Measurements from ENCODE around the gene GUCA1A. TPM values are rescaled to one million over a fixed set of nuclear protein-coding genes. Genes with fewer than 3 reads are reported as not detected.

GUCA1A gene
- total RNA-seq, 1 experiment from 2014 or later = not detected

GRCh38 chr6:42217157-42217518, 44.0 kb downstream of the GUCA1A start:
- no peaks in the 10 kb centered on the region for H3K27me3 ChIP-seq (ENCODE audit: low read length)
- peaks cover 45% of the 10 kb centered on the region for H3K79me2 ChIP-seq (ENCODE audit: low read length)
- no peaks in the 10 kb centered on the region for H3K9me2 ChIP-seq (replicated peaks; ENCODE audit: low read length)
- ChIA-PET CTCF (interaction anchor here (0.7 kb wide), 1 partner anchor 98 kb away, joined by 11 read pairs; no protein-coding TSS in a partner anchor), POLR2A (ENCODE audit: unreplicated experiment) (no interaction called here)
- peak overlapping the region; percentile 84 for H3K4me2 ChIP-seq (ENCODE audit: low read length)
- peaks cover 10% of the 10 kb centered on the region for H3K36me3 ChIP-seq (ENCODE audit: low read depth, low read length)
- TF ChIP-seq EZH2 (IDR thresholded peaks at IDR 0.05; ENCODE audit: low read length, unreplicated experiment) (no peak), CTCF (conservative IDR thresholded peaks at IDR 0.05; ENCODE audit: low read depth, low read length) (no peak)
- peak overlapping the region; percentile 60 for H2AFZ ChIP-seq (ENCODE audit: low read length)
- ATAC-seq = no peak
- H3K4me1 ChIP-seq (ENCODE audit: insufficient read depth, low read length) = peaks cover 74% of the 10 kb centered on the region
- H3K27ac ChIP-seq (ENCODE audit: low read length) = peak overlapping the region; percentile 77
- no peak for DNase-seq
- BruUV-seq (replicated peaks) = no TSS peak
- peaks cover 7% of the 10 kb centered on the region for H3F3A ChIP-seq (ENCODE audit: low read length, unreplicated experiment)
- H3K9ac ChIP-seq (ENCODE audit: low read length) = peak overlapping the region; percentile 95
- H3K9me3 ChIP-seq (ENCODE audit: low read length) = no peaks in the 10 kb centered on the region
- intact Hi-C loops (cut with micrococcal nuclease) = loop anchor here (1.0 kb wide), 1 partner anchor 10 kb away; no protein-coding TSS in a partner anchor
- no peaks in the 10 kb centered on the region for H4K20me1 ChIP-seq (ENCODE audit: low read length)
- peak overlapping the region; percentile 85 for H3K4me3 ChIP-seq (ENCODE audit: low read length)

- no peaks in the 10 kb centered on the region for H4K20me1 ChIP-seq (ENCODE audit: low read length)
- TF ChIP-seq EZH2 (IDR thresholded peaks at IDR 0.05; ENCODE audit: low read length, unreplicated experiment) (no peak), CTCF (conservative IDR thresholded peaks at IDR 0.05; ENCODE audit: low read depth, low read length) (no peak), EZH2phosphoT487 (IDR thresholded peaks at IDR 0.05; ENCODE audit: borderline replicate concordance, low read length) (no peak)
- H3K4me2 ChIP-seq (ENCODE audit: low read length) = peak within 1 kb of the TSS; percentile 84
- H3K4me3 ChIP-seq (ENCODE audit: low read length) = peak within 1 kb of the TSS; percentile 85
- H3K79me2 ChIP-seq (ENCODE audit: low read length) = peaks cover 45% of the 10 kb centered on the region
- no peaks in the 10 kb centered on the region for H3K27me3 ChIP-seq (ENCODE audit: low read length)
- DNase-seq (peak; percentile 95), ATAC-seq (peak; percentile 69)
- peak within 1 kb of the TSS; percentile 95 for H3K9ac ChIP-seq (ENCODE audit: low read length)
- peak within 1 kb of the TSS; percentile 77 for H3K27ac ChIP-seq (ENCODE audit: low read length)
- peak within 1 kb of the TSS; percentile 60 for H2AFZ ChIP-seq (ENCODE audit: low read length)
- POLR2A ChIA-PET (ENCODE audit: unreplicated experiment) = no interaction called here
- peaks cover 10% of the 10 kb centered on the region for H3K36me3 ChIP-seq (ENCODE audit: low read depth, low read length)
- TSS peak; percentile 81 for BruUV-seq (replicated peaks)
- intact Hi-C loops (cut with micrococcal nuclease) = loop anchor here (1.0 kb wide), 1 partner anchor 10 kb away; no protein-coding TSS in a partner anchor
- H3F3A ChIP-seq (ENCODE audit: low read length, unreplicated experiment) = peaks cover 5% of the 10 kb centered on the region
- no peaks in the 10 kb centered on the region for H3K9me3 ChIP-seq (ENCODE audit: low read length)
- H3K9me2 ChIP-seq (replicated peaks; ENCODE audit: low read length) = no peaks in the 10 kb centered on the region
- H3K4me1 ChIP-seq (ENCODE audit: insufficient read depth, low read length) = peaks cover 74% of the 10 kb centered on the region
- CTCF ChIA-PET = interaction anchor here (0.7 kb wide), 1 partner anchor 99 kb away, joined by 11 read pairs; no protein-coding TSS in a partner anchor
Measured at GRCh38 chr6:42217519-42218367, 44.6 kb downstream of the GUCA1A start, which contains the start of gene MRPS10. Gene MRPS10, minus strand, starts transcription at chr6:42217861. Its CDS starts 12 bp downstream, at chr6:42217849.

- peaks cover 71% of the 10 kb centered on the region for H3K4me1 ChIP-seq (ENCODE audit: insufficient read depth, low read length)
- BruUV-seq (replicated peaks) = no TSS peak
- H3F3A ChIP-seq (ENCODE audit: low read length, unreplicated experiment) = peaks cover 10% of the 10 kb centered on the region
- intact Hi-C loops (cut with micrococcal nuclease) = loop anchor here (10.0 kb wide), 1 partner anchor 436 kb away; the partner anchor contains the start of genes PRICKLE4 and TOMM6
- H3K4me2 ChIP-seq (ENCODE audit: low read length) = 0 out of 2 replicates have a peak overlapping the region, but pooled peaks have one; percentile 6
- DNase-seq = no peak
- H3K9me3 ChIP-seq (ENCODE audit: low read length) = no peaks in the 10 kb centered on the region
- TF ChIP-seq CTCF (conservative IDR thresholded peaks at IDR 0.05; ENCODE audit: low read depth, low read length) = no peak
- no peak for TF ChIP-seq EZH2 (IDR thresholded peaks at IDR 0.05; ENCODE audit: low read length, unreplicated experiment)
- no peak for TF ChIP-seq EZH2phosphoT487 (IDR thresholded peaks at IDR 0.05; ENCODE audit: borderline replicate concordance, low read length)
- H4K20me1 ChIP-seq (ENCODE audit: low read length) = no peaks in the 10 kb centered on the region
- no peak overlapping the region for H3K4me3 ChIP-seq (ENCODE audit: low read length)
- no peaks in the 10 kb centered on the region for H3K27me3 ChIP-seq (ENCODE audit: low read length)
- no peaks in the 10 kb centered on the region for H3K9me2 ChIP-seq (replicated peaks; ENCODE audit: low read length)
- peak overlapping the region; percentile 98 for H3K27ac ChIP-seq (ENCODE audit: low read length)
- CTCF ChIA-PET = no interaction called here
- H3K9ac ChIP-seq (ENCODE audit: low read length) = no peak overlapping the region
- POLR2A ChIA-PET (ENCODE audit: unreplicated experiment) = no interaction called here
- H3K36me3 ChIP-seq (ENCODE audit: low read depth, low read length) = no peaks in the 10 kb centered on the region
- no peak for ATAC-seq
- no peak overlapping the region; the same call in 1 of the 2 replicates for H2AFZ ChIP-seq (ENCODE audit: low read length)
- peaks cover 28% of the 10 kb centered on the region for H3K79me2 ChIP-seq (ENCODE audit: low read length)
Measured at GRCh38 chr6:42220807-42221206, 47.6 kb downstream of the GUCA1A start.
